ENCODE results near the gene QPCT. TPM values are rescaled to one million over a fixed set of nuclear protein-coding genes. Genes with fewer than 3 reads are reported as not detected.
A peak's percentile ranks its signal among the peaks of the same experiment; 100 is the strongest.

The QPCT gene
- total RNA-seq, 3 donors from 2014 or later = 4.3 to 15.8 (median 6.8) TPM

DNA sequence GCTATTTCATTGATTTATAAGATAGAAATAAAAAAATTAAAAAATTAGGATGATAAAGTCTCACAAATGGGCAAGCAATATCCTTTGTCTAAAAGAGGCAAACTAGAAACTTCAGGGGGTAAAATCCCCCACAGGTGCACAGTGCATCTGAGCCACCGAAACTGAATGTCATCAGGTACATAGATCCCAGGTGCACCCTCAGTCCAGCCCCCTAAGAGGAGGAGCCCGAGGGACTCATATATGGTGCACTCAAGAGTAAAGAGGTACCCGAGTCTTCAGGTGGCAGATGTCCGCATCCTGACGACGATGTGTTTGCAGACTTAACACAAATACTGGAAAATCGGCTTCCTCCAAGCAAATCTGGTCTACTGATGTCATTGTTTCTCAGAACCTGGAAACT is 11.3 kb downstream of the QPCT start:
- H3K4me3 ChIP-seq = no peak overlapping the region
- TF ChIP-seq, protein P1, sequence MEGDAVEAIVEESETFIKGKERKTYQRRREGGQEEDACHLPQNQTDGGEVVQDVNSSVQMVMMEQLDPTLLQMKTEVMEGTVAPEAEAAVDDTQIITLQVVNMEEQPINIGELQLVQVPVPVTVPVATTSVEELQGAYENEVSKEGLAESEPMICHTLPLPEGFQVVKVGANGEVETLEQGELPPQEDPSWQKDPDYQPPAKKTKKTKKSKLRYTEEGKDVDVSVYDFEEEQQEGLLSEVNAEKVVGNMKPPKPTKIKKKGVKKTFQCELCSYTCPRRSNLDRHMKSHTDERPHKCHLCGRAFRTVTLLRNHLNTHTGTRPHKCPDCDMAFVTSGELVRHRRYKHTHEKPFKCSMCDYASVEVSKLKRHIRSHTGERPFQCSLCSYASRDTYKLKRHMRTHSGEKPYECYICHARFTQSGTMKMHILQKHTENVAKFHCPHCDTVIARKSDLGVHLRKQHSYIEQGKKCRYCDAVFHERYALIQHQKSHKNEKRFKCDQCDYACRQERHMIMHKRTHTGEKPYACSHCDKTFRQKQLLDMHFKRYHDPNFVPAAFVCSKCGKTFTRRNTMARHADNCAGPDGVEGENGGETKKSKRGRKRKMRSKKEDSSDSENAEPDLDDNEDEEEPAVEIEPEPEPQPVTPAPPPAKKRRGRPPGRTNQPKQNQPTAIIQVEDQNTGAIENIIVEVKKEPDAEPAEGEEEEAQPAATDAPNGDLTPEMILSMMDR (IDR thresholded peaks at IDR 0.05) = no peak
- DNase-seq = no peak
- H3K9me3 ChIP-seq = no peaks in the 10 kb centered on the region
- peak; percentile 38 for ATAC-seq
- H3K36me3 ChIP-seq (ENCODE audit: low read depth) = no peaks in the 10 kb centered on the region
- peaks cover 9% of the 10 kb centered on the region for H3K4me1 ChIP-seq (ENCODE audit: low read depth)
- intact Hi-C loops (cut with DNase I, micrococcal nuclease) = no loop called here

DNA sequence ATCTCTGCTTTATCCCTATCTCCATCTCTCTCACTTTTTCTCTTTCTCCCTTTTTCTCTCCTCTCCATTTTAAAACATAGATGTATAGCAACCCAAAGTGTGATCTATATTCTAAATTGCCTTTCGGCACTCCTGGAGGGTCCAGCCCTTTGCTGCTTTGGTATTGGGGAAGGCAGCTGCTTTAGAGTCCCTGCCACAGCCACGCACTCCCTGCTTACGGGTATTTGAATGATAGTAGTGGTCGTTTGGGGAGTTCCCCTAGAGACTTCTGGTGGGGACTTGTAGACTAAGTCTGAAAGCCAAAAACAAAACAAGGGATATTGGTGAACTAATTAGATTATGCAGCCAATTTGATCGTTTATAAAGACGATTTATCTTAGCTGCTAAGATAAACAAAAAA is 11.9 kb downstream of the QPCT start:
- no peak overlapping the region for H3K4me3 ChIP-seq
- H3K36me3 ChIP-seq (ENCODE audit: low read depth) = no peaks in the 10 kb centered on the region
- ATAC-seq (no peak), DNase-seq (no peak)
- H3K9me3 ChIP-seq = no peaks in the 10 kb centered on the region
- H3K4me1 ChIP-seq (ENCODE audit: low read depth) = peaks cover 7% of the 10 kb centered on the region
- intact Hi-C loops (cut with DNase I, micrococcal nuclease) = no loop called here
- TF ChIP-seq, protein P1 (IDR thresholded peaks at IDR 0.05) = no peak

DNA sequence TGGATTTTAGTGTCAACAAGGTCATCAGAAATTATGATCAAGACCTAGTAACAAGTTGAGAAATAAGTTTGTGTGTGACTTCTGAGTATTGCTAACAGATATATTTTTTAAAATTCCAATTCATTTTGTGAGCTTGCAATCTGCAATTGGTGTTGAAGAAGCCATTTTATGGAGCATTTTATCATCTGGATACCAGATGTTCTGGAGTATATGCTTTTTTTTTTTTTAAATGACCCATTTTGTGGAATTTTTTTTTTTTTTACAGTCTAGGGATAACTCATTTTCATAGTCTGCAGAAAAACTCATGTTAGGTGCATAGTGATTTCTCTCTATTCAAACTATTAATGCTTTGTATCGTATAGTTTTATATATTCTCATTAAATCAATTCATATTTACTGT is 12.6 kb downstream of the QPCT start:
- Histone ChIP-seq H3K4me1 (ENCODE audit: low read depth) (peaks cover 7% of the 10 kb centered on the region), H3K36me3 (ENCODE audit: low read depth) (no peaks in the 10 kb centered on the region), H3K9me3 (no peaks in the 10 kb centered on the region), H3K4me3 (no peak overlapping the region)
- DNase-seq (no peak), ATAC-seq (no peak)
- TF ChIP-seq, protein P1 (IDR thresholded peaks at IDR 0.05) = no peak
- intact Hi-C loops (cut with DNase I, micrococcal nuclease) = no loop called here

DNA sequence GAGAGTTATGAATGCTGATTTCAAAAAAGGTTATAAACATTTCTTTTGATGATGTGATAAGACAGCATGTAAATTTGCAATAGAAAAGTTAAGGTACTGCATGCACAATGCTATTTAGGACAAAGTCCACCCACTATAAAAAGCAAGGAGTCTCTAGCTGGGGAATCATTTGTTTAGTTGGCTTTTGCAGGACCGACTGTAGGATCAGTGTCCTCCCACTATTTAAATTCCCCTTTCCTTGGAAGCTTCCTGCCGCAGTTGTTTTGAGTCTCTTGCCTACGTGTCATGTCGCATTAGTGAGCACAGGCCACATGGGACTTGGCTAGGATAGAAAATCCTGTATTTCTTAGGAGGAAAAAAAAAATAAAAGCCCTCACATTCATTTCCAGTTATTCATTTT is 13.1 kb downstream of the QPCT start:
- TF ChIP-seq, protein P1 (IDR thresholded peaks at IDR 0.05) = no peak
- DNase-seq (peak in 1 of 3 donors; percentile 25), ATAC-seq (peak; percentile 89)
- Histone ChIP-seq H3K4me3 (no peak overlapping the region), H3K4me1 (ENCODE audit: low read depth) (peaks cover 7% of the 10 kb centered on the region), H3K36me3 (ENCODE audit: low read depth) (no peaks in the 10 kb centered on the region), H3K9me3 (no peaks in the 10 kb centered on the region)
- intact Hi-C loops (cut with DNase I, micrococcal nuclease) = no loop called here

DNA sequence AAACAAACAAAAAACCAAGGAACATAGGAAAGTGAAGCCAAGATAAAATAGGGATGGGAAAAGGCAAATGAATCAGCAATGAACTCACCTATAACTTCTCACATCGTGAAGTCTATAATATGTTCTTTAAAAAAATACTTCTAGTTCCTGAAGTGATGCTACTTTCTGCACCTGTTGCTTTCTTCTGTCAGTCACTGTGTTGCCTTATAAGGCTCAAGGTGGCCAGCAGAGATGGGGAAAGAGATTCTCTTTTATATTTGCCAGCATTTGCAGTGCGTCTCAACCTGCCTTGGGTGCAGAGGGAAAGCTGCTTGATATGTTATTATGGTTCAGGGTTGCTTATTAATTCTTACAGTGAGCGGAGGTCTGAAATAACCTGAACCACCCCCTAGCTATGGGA is 14.0 kb downstream of the QPCT start:
- ATAC-seq (no peak), DNase-seq (no peak)
- peaks cover 7% of the 10 kb centered on the region for H3K4me1 ChIP-seq (ENCODE audit: low read depth)
- TF ChIP-seq, protein P1 (IDR thresholded peaks at IDR 0.05) = no peak
- H3K9me3 ChIP-seq = no peaks in the 10 kb centered on the region
- intact Hi-C loops (cut with DNase I, micrococcal nuclease) = no loop called here
- no peaks in the 10 kb centered on the region for H3K36me3 ChIP-seq (ENCODE audit: low read depth)
- H3K4me3 ChIP-seq = no peak overlapping the region

DNA sequence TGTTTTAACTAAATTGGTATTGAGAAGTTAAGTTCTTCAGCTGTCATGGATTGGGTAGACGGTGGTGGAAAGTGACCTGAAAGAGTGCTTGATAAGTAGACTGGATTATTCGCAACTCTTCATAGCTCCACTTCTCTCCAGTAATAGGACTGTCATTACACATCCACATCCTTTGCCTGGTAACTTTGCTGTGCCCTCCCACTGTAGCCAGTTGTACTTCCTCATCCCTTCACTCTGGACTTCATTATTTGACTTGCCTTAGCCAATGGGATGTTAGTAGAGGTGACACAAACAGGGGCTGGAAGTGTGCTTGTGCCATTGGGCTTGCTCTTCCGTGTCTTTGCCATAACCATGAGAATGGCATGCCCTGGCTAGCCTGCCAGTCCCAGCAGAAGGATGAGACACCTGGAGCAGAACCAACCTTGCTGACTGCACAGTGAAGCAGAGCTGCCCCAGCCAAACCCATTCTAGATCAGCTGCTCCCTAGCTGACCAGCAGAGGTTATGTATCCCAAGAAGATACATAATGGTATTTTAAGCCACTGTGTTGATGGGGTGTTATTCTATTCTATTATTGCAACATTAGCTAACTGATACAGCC is 16.9 kb downstream of the QPCT start:
- Histone ChIP-seq H3K4me1 (ENCODE audit: low read depth) (peaks cover 7% of the 10 kb centered on the region), H3K9me3 (no peaks in the 10 kb centered on the region), H3K4me3 (no peak overlapping the region), H3K36me3 (ENCODE audit: low read depth) (no peaks in the 10 kb centered on the region)
- DNase-seq (no peak), ATAC-seq (no peak)
- TF ChIP-seq, protein P1 (IDR thresholded peaks at IDR 0.05) = no peak
- intact Hi-C loops (cut with DNase I, micrococcal nuclease) = no loop called here

Measured in mucosa of descending colon (tissue), 3 donors.